Dermis blood vessel endothelial cell (primary cell): ENCODE data around the gene COMT. TPM values are rescaled to one million over a fixed set of nuclear protein-coding genes. Genes with fewer than 3 reads are reported as not detected.
"Not testable (repeated sequence)": the region's sequence is repeated elsewhere in the genome, so short reads cannot be mapped to it uniquely, and the experiment has no call there.

Experiments used
- DNase-seq: peaks from one replicate; pipeline ENCODE4 v3.0.0; 2010
- total RNA-seq: library from RNA; depleted of rRNA; stranded (reverse); fragments of >200 nt; gene quantifications from 2 replicates; pipeline ENCODE4 v1.2.3, GENCODE V29; 2014

Gene COMT
- total RNA-seq, 1 donor from 2014 or later, result 616 TPM

DNA sequence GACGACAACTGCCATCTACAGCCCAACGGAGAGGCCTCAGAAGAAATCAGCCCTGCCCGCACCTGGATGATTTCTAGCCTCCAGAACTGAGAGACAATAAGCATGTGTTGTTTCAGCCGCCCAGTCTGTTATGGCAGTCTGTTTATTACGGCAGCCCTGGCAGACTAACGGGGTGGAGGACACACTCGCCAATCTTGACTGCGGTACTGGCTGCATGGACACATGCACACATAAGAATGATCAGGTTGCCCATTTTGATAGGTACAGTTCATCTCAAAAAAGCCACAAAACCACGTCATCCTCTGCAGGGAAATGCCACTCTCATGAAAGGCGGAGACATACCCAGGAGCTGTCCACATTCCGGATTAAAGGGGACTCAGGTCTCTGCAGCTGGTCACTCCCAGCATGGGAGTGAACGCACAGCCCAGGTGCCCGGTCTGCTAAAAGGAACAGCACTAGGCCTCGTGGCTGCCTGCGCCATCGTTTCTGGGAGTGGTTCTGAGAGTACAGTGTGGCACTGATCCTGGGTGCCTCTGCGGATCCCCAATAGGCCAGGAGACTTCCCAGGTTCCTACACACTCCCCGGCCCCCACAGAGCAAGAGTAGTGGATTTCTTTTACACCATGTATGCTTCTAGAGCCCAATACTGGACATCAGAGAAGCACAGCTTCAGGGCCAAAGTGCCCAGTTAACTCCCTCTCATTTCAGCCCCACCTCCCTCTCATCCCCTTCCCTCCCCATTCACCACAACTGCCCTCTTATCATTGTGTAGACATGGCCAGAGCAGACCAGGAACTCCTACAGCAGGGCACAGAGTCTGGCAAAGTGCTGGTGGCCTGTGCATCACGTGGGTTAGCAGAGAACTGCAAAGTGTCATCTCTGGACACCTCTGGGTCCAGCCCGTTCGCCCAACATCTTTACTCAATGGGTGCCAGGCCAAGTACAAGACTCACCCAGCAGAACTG, 11.7 kb upstream of the COMT start:
- no peak for DNase-seq

- DNase-seq, result no peak
These were observed 10.8 kb upstream of the COMT start for GRCh38 chr22:19930551-19931486.

GRCh38 chr22:19931514-19931913, 10.1 kb upstream of the COMT start:
- DNase-seq, result no peak

DNA sequence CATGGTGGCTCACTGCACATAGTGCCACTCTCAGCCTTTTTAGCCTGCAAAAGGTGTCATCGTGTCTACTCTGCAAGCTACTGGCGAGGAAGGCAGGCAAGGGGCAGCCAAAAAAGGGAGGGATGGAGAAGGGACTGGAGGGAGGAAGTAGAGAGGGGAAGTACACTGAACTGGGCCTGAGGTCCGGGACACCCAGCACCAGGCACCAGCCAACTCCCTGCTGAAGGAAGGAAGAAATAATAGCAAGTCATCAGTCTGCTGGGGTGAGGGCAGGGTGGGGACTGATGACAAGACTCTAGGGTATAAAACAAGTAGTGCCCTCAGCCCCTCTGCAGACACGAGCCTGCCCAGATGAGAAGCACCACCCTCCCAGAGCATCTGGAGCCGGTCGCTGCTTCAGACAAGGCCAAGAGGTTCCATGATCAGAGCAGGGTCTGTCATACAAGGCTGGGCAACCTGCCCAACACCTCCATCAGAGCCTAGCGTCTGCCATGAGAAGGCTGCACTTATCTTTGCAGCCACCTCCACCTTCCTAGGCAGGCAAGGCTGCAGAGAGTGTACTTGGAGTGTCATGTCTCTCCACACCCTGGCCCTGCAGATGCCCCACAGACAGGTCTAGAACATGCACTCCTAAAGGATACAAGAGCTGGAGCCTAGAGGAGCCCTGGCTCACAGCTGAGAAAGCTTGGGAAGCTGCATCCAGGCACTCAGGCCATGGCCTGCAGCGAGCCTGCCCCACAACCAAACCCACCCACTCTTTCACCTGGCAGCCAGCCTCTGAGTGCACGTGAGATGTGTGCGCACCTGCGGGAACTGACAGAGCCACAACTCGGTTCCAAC, 9.0 kb upstream of the COMT start:
- no peak for DNase-seq

- no peak for DNase-seq
These were observed 8.0 kb upstream of the COMT start for GRCh38 chr22:19933341-19934241.

DNA sequence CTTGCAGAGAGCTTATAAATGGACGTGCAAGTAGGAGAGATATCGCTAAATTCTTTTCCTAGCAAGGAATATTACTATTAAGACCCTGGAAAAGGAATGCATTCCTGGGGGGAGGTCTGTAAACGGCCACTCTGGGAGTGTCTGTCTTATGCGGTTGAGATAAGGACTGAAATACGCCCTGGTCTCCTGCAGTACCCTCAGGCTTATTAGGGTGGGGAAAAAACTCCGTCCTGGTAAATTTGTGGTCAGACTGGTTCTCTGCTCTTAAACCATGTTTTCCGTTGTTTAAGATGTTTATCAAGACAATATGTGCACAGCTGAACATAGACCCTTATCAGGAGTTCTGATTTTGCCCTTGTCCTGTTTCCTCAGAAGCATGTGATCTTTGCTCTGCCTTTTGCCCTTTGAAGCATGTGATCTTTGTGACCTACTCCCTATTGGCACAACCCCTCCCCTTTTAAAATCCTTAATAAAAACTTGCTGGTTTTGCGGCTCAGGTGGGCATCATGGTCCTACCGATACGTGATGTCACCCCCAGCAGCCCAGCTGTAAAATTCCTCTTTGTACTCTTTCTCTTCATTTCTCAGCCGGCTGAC, 6.4 kb upstream of the COMT start:
- DNase-seq, result not testable (repeated sequence)

GRCh38 chr22:19936513-19936912, 5.1 kb upstream of the COMT start:
- DNase-seq, result no peak

DNA sequence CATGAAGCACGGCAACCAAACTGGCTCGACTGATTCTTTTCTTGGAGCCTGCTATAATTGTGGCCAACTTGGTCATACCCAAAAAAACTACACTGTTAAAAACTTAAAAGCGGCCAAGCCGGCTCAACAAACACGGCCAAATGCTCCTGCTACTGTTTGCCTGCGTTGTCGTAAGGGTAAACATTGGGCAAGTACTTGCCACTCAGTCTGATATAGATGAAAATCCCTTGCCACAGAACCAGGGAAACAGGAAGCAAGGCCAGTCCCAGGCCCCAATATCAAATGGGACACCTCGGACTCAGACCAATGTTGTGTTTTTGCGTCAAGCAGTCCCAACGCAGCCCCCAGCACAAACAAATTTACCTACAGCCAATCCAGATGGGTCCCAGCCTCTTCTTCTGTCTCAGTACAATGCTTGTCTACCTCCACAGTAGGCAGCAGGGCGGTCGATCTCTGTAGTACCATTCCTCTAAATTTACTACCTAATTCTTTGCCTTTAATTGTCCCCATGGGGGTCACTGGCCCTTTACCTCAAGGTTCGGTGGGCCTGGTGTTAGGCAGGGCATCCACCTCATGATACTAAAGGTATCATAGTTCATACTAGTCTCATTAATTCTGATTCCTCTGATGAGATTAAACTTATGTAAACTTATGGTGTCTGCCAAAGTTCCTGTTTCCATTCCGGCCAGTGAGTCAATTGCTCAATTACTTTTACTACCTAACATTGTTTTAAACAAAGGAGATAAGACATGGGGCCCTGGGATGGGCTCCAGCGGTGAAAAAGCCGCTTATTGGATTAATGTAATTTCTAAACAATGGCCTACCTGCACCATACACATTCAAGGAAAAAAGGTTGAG, 3.7 kb upstream of the COMT start:
- peak; percentile 50 for DNase-seq

DNA sequence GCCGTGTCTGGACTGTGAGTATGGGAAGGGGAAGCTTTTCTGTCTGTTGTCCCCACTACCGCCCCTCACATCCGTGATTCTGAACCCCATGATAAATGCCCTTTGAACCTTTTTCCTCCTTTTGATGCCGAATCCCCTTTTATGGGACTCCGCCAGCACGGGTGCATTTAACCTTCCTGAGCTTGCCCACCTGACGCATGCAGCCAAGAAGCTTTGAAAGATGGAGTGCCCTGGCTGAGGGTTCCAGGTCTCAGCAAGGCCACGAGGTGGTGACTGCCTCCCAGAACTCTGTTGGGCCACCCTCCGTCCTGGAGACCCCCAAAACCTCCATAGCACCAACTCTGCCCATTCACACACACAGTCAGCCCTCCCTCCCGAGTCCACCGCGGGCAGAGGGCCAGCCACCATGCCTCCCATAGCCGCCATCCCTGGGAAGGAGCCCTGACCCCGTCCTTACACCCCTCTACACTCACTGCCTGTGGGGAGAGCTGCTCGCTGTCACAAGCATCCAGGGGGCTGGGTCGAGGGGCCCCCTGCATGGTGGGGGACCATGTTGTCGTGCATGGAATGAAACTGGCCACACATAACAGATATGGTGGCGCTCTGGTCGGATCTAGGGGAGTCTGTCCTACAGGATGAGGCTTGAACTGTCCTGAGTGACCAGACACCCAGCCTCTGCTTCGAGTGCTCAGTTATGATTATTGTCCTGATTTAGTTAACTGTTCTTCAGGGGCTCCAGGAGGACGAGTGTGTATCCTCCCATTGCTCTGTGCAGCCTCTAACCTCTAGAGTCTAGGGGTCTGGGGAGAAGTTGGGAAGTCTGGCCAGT, 822 bp upstream of the COMT start:
- DNase-seq, result no peak

GRCh38 chr22:19942157-19943081, 847 bp downstream of the COMT start:
- peak; percentile 57 for DNase-seq

GRCh38 chr22:19943082-19944026, 1.8 kb downstream of the COMT start:
- DNase-seq, result peak; percentile 70

GRCh38 chr22:19948057-19948760, 6.6 kb downstream of the COMT start:
- no peak for DNase-seq

DNA sequence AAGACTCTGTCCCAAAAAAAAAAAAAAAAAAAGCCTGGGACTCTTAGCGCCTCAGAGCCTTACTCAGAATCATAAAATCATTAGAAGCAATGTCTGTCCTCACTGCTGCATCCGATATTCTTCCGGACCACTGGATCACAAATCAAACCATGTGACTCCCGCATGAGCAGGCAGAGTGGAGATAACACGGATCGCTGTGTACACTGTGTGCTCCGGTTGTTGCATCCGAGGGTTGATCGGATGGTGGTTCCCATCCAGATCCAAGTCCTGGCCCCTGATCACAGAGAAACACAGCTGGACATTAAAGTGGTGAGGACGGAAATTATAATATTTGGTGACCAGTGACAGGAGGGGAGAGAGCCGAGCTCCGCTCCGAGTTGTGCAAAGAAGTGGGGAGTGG, 9.8 kb downstream of the COMT start:
- DNase-seq, result peak; percentile 49

DNA sequence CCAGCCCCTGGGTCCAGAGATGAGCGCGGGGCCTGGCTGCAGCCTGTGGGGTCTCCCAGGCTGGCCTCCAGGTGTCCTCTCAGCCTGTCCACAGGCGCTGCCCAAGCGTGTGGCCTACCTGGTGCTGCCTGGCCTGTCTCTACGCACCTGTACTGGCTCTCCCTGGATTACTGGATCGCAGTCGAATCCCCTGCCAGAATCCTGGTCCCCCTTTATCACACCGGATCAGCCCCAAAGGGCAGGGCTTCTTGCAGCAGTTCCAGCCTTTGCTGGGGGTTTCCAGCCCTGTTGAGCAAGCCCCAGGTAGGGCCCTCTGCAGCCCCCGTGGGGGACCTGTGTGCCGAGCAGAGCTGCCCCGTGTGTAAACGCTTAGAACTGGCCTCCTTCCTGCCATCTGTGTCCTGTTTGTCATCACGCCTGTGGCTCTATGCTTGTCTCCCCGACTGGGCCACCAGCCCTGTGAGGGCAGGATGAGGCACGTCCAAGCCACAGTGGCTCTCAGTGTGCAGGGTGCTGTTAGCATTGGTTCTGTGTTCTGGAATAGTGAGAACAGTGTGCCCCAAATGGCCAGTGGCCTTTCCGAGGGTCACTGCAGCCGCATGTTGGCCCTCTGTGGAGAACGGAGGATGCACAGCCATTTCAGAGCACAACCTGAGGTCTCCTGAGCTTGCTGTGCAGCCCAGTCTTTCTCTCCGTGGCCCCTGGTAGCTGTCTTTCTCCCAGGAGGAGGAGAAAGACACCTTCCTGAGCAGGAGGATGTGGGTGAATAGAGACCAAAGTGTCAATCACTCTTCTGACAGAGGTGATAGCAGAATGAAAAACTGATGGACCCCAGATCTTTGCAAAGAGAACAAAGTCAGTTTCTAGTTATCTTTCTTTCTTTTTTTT, 13.9 kb downstream of the COMT start:
- DNase-seq, result no peak

DNA sequence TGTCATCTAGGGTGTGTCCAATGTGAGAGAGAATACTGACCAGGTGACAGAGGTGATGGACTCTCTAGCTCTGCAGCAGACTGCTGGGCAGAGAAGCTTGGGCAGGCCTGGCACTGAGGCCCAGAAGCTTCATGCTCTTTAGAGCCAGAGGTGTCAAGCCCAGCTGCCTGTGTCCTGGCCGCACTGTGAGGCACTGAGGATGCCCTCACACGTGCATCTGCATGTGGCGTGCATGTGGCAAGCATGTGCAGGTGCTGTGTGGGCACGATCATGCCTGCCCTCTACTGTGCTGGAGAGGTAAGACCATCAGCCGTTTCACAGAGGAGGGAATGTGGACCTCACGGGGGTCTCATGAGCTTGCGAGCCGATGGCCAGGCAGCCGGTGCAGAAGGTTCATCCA, 15.9 kb downstream of the COMT start:
- DNase-seq, result no peak
